ENCODE data around the gene ZSCAN5A.
"Not testable (repeated sequence)": the region's sequence is repeated elsewhere in the genome, so short reads cannot be mapped to it uniquely, and the experiment has no call there.

ZSCAN5A gene

DNA sequence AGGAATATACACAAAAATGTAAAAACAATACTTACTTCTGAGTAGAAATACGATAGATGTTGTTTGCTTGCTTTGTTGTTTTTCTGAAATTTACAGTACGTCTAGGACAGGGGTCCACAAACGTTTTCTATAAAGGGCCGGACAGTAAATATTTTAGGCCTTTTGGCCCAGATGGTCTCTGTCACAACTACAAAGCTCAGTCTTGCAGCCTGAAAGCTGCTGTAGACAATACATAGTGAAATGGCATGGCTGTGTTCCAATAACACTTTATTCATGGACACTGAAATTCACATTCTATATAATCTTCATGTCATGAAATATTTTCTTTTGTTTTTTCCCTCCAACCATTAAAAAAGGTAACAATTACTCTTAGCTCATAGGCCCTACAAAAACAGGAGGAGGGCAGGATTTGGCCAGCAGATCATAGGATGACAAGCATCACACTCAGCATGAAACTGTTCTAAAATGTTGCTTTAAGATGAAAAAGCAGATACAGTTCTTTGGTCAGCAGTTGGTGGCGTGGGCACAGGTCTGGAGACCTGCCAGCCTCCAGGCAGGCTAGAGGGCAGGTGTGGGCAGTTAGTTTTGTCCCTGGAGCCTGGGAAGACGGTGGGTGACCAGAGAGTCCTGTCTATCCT is 42.4 kb downstream of the ZSCAN5A start, which contains the start of gene EDDM13:
Gene EDDM13 (plus strand): TSS at position 588 of the 638 bp plus-strand sequence. CDS start 87 bp downstream, outside the sequence.
- 86 to 96% methylated on average over 5 of the region's 6 CpGs for WGBS, 2 experiments (ENCODE audit: insufficient coverage in 2 of 2)
- H3K27ac ChIP-seq (ENCODE audit: low read depth, low read length, severe bottlenecking): no peak within 1 kb of the TSS
- H3K4me1 ChIP-seq (ENCODE audit: control insufficient read depth, insufficient read depth, low read length, poor library complexity, severe bottlenecking): peaks cover 3% of the 10 kb centered on the region
- no peak within 1 kb of the TSS for H3K4me3 ChIP-seq (ENCODE audit: extremely low read depth, insufficient read depth, low read length, poor library complexity, severe bottlenecking)
- no peaks in the 10 kb centered on the region for H3K9me3 ChIP-seq (ENCODE audit: control insufficient read depth, low read length)
- peaks cover 13% of the 10 kb centered on the region for H3K36me3 ChIP-seq (ENCODE audit: control insufficient read depth, insufficient read depth, low read length)

DNA sequence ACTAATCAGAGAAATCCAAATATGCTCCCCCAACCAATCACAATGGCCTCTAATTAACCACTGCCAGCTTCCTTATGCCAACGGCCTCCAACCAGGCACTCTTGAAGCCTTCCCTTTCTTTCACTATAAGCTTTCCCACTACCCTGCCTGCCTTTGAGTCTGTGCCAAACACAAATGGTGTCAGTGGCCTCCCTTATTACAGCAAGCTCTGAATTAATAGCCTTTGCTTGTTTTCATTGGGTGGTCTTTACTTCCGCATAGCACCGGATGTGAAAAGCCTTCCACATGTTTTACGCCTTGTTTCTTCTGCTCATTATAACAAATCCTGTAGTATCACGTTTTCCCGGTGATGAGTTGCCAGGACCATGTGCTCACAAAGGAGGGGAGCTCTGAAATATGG is 43.5 kb downstream of the ZSCAN5A start:
- Histone ChIP-seq H3K36me3 (ENCODE audit: control insufficient read depth, insufficient read depth, low read length) (peaks cover 9% of the 10 kb centered on the region), H3K27ac (ENCODE audit: low read depth, low read length, severe bottlenecking) (no peak overlapping the region), H3K4me3 (ENCODE audit: extremely low read depth, insufficient read depth, low read length, poor library complexity, severe bottlenecking) (no peak overlapping the region), H3K4me1 (ENCODE audit: control insufficient read depth, insufficient read depth, low read length, poor library complexity, severe bottlenecking) (peaks cover 3% of the 10 kb centered on the region), H3K9me3 (ENCODE audit: control insufficient read depth, low read length) (no peaks in the 10 kb centered on the region)
- 87 to 97% methylated on average over 5 to 6 of the region's 6 CpGs for WGBS, 2 experiments (ENCODE audit: insufficient coverage in 2 of 2)

DNA sequence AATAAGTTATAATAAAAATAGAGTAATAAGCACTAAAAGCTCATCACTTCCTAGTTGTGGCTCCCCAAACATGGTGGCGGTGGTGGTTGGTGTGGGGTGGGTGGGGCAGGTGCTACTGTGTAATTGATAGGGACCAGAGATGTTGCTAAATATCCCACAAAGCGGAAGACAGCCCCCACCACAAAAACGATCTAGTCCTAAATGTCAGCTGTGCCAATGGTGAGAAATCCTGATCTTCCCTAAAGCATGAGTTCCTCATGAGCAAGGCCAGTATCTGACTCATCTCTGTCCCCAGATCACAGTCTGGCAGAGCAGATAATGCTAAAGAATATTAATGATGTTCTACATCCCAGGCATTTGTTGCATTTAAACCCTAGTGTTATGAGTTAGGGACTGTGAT is 44.0 kb downstream of the ZSCAN5A start:
- Histone ChIP-seq H3K36me3 (ENCODE audit: control insufficient read depth, insufficient read depth, low read length) (peaks cover 9% of the 10 kb centered on the region), H3K27ac (ENCODE audit: low read depth, low read length, severe bottlenecking) (no peak overlapping the region), H3K4me3 (ENCODE audit: extremely low read depth, insufficient read depth, low read length, poor library complexity, severe bottlenecking) (no peak overlapping the region), H3K4me1 (ENCODE audit: control insufficient read depth, insufficient read depth, low read length, poor library complexity, severe bottlenecking) (peaks cover 3% of the 10 kb centered on the region), H3K9me3 (ENCODE audit: control insufficient read depth, low read length) (no peaks in the 10 kb centered on the region)
- WGBS, 2 experiments (ENCODE audit: insufficient coverage in 2 of 2): 70 to 74% methylated on average over 2 of the region's 3 CpGs

DNA sequence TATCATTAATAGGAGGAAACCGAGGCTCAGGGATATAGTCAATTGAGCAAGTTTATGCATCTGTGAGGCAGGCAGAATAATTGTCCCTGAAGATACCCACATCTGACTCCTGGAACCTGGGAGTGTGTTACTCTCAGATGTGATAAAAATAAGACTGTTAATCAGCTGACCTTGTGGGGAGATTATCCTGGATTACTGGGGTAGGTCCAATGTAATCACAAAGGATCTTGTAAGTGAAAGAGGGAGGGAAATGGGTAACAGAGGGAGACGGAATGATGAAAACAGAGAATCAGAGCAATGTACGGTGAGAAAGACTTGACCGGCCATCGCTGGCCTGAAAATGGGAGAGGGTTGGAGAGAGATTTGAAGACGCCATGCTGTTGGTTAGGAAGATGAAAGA is 45.3 kb downstream of the ZSCAN5A start:
- H3K4me1 ChIP-seq (ENCODE audit: control insufficient read depth, insufficient read depth, low read length, poor library complexity, severe bottlenecking): peaks cover 3% of the 10 kb centered on the region
- no peak overlapping the region for H3K27ac ChIP-seq (ENCODE audit: low read depth, low read length, severe bottlenecking)
- no peaks in the 10 kb centered on the region for H3K9me3 ChIP-seq (ENCODE audit: control insufficient read depth, low read length)
- H3K36me3 ChIP-seq (ENCODE audit: control insufficient read depth, insufficient read depth, low read length): peaks cover 3% of the 10 kb centered on the region
- WGBS, 2 experiments (ENCODE audit: insufficient coverage in 2 of 2): 94 to 96% methylated on average over 6 of the region's 6 CpGs
- H3K4me3 ChIP-seq (ENCODE audit: extremely low read depth, insufficient read depth, low read length, poor library complexity, severe bottlenecking): no peak overlapping the region

DNA sequence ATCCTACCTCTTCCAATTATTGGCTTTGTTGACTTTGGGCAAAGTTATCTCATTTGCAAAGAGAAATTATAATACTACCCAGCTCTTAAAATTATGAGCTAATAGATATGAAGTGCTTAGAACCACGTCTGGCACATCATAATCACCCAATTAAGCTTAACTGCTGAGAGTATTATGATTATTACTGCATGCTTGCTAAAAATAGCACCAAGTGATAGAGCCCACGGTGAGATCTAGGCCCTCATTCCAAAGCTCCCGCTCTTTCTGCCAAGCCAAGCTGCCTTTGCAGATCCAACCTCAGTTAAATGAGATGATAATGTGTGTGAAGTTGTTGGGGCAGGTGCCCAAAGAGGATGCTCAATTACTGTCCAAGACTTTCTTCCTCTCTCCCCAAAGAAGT is 48.6 kb downstream of the ZSCAN5A start:
- 93% methylated on average over 2 of the region's 3 CpGs; no CpG with 5 or more reads in 1 of the 2 experiments for WGBS, 2 experiments (ENCODE audit: insufficient coverage in 2 of 2)
- Histone ChIP-seq H3K9me3 (ENCODE audit: control insufficient read depth, low read length) (no peaks in the 10 kb centered on the region), H3K4me1 (ENCODE audit: control insufficient read depth, insufficient read depth, low read length, poor library complexity, severe bottlenecking) (no peaks in the 10 kb centered on the region), H3K27ac (ENCODE audit: low read depth, low read length, severe bottlenecking) (no peak overlapping the region), H3K4me3 (ENCODE audit: extremely low read depth, insufficient read depth, low read length, poor library complexity, severe bottlenecking) (no peak overlapping the region), H3K36me3 (ENCODE audit: control insufficient read depth, insufficient read depth, low read length) (peaks cover 7% of the 10 kb centered on the region)

GRCh38 chr19:56263319-56263718 is 51.3 kb downstream of the ZSCAN5A start:
- 90 to 100% methylated on average over 1 to 2 of the region's 5 CpGs for WGBS, 2 experiments (ENCODE audit: insufficient coverage in 2 of 2)
- no peaks in the 10 kb centered on the region for H3K4me1 ChIP-seq (ENCODE audit: control insufficient read depth, insufficient read depth, low read length, poor library complexity, severe bottlenecking)
- no peak overlapping the region for H3K4me3 ChIP-seq (ENCODE audit: extremely low read depth, insufficient read depth, low read length, poor library complexity, severe bottlenecking)
- peaks cover 5% of the 10 kb centered on the region for H3K36me3 ChIP-seq (ENCODE audit: control insufficient read depth, insufficient read depth, low read length)
- no peaks in the 10 kb centered on the region for H3K9me3 ChIP-seq (ENCODE audit: control insufficient read depth, low read length)
- H3K27ac ChIP-seq (ENCODE audit: low read depth, low read length, severe bottlenecking): no peak overlapping the region

- 90% methylated on average over 5 of the region's 6 CpGs; no CpG with 5 or more reads in 1 of the 2 experiments for WGBS, 2 experiments (ENCODE audit: insufficient coverage in 2 of 2)
- not testable (repeated sequence) for H3K9me3 ChIP-seq (ENCODE audit: control insufficient read depth, low read length)
Measured at GRCh38 chr19:56261932-56262331, 52.7 kb downstream of the ZSCAN5A start.

DNA sequence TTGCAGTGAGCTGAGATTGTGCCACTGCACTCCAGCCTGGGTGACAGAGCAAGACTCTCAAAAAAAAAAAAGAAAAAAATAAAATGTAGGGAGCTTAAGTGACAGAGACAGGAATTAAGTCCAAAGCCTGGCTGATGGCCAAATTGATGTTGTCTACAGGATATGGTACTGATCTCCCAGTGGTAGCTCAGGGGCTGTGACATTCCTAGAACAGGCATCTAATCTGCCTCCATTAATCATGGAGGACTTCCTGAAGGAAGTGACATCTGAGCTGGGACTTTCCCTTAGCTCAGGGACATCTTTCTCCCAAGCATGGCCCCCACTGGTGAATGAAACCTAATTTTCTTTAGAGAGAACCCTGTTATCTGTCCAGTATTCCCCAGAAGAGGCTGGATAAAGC is 53.5 kb downstream of the ZSCAN5A start:
- Histone ChIP-seq H3K27ac (ENCODE audit: low read depth, low read length, severe bottlenecking) (no peak overlapping the region), H3K9me3 (ENCODE audit: control insufficient read depth, low read length) (no peaks in the 10 kb centered on the region), H3K4me3 (ENCODE audit: extremely low read depth, insufficient read depth, low read length, poor library complexity, severe bottlenecking) (no peak overlapping the region), H3K4me1 (ENCODE audit: control insufficient read depth, insufficient read depth, low read length, poor library complexity, severe bottlenecking) (no peaks in the 10 kb centered on the region), H3K36me3 (ENCODE audit: control insufficient read depth, insufficient read depth, low read length) (peaks cover 5% of the 10 kb centered on the region)

More at GRCh38 chr19:56261932-56262331, 52.7 kb downstream of the ZSCAN5A start:
- H3K27ac ChIP-seq (ENCODE audit: low read depth, low read length, severe bottlenecking); H3K4me3 ChIP-seq (ENCODE audit: extremely low read depth, insufficient read depth, low read length, poor library complexity, severe bottlenecking); H3K4me1 ChIP-seq (ENCODE audit: control insufficient read depth, insufficient read depth, low read length, poor library complexity, severe bottlenecking); H3K36me3 ChIP-seq (ENCODE audit: control insufficient read depth, insufficient read depth, low read length): not testable (repeated sequence)

DNA sequence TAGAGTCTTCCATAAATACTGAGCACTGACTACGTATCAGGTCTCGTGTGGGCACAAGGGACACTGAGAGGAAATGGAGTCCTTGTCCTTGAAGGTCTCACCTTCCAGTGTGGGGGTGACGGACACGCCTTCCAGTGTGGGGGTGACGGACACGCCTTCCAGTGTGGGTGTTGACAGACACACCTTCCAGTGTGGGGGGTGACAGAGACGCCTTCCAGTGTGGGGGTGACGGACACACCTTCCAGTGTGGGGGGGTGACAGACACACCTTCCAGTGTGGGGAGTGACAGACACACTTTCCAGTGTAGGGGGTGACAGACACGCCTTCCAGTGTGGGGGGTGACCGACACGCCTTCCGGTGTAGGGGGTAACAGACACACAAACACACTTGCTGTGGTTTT is 56.4 kb downstream of the ZSCAN5A start:
- 93 to 96% methylated on average over 8 of the region's 12 CpGs for WGBS, 2 experiments (ENCODE audit: insufficient coverage in 2 of 2)
- H3K36me3 ChIP-seq (ENCODE audit: control insufficient read depth, insufficient read depth, low read length): peaks cover 5% of the 10 kb centered on the region
- no peaks in the 10 kb centered on the region for H3K4me1 ChIP-seq (ENCODE audit: control insufficient read depth, insufficient read depth, low read length, poor library complexity, severe bottlenecking)
- H3K4me3 ChIP-seq (ENCODE audit: extremely low read depth, insufficient read depth, low read length, poor library complexity, severe bottlenecking): no peak overlapping the region
- H3K27ac ChIP-seq (ENCODE audit: low read depth, low read length, severe bottlenecking): no peak overlapping the region
- no peaks in the 10 kb centered on the region for H3K9me3 ChIP-seq (ENCODE audit: control insufficient read depth, low read length)

GRCh38 chr19:56253737-56254136 is 60.9 kb downstream of the ZSCAN5A start:
- Histone ChIP-seq H3K27ac (ENCODE audit: low read depth, low read length, severe bottlenecking) (no peak overlapping the region), H3K4me1 (ENCODE audit: control insufficient read depth, insufficient read depth, low read length, poor library complexity, severe bottlenecking) (no peaks in the 10 kb centered on the region), H3K4me3 (ENCODE audit: extremely low read depth, insufficient read depth, low read length, poor library complexity, severe bottlenecking) (no peak overlapping the region), H3K36me3 (ENCODE audit: control insufficient read depth, insufficient read depth, low read length) (no peaks in the 10 kb centered on the region), H3K9me3 (ENCODE audit: control insufficient read depth, low read length) (no peaks in the 10 kb centered on the region)
- 94 to 100% methylated on average over 2 to 4 of the region's 5 CpGs for WGBS, 2 experiments (ENCODE audit: insufficient coverage in 2 of 2)

DNA sequence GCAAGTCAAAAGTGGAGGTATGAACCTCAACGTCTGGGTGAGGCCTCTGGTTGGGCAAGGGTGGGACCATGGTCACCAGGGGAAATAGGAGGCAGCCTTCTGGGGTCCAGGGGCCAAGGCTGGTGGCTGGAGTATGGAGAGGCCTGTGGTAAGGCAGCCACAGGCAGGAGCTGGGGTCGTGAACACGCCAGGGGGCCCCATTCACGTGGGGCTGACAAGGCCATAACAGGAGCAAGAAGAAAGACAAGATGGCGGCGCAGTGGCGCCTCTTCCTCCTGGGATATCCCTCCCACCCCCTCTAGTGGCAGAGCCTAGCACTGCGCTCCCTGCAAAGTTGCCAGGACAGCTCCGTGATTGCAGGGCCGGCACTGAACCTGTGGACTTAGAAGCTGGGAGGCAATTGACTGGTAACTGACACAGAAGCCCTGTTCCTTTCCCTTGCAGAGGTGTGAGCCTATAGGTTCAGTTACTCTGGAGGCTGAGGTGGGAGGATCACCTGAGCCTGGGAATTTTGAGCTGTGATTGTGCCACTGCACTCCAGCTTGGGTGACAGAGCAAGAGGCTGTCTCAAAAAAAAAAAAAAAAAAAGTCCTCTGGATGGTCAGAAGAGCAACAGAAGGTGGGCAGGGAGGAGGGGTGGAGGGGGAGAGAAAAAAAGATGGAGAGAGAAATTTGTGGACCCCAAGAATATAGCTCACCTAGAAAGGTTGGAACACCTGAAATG is 61.8 kb downstream of the ZSCAN5A start:
- WGBS, 2 experiments (ENCODE audit: insufficient coverage in 2 of 2): 0 to 29% methylated on average over 3 to 10 of the region's 10 CpGs
- Histone ChIP-seq H3K9me3 (ENCODE audit: control insufficient read depth, low read length) (no peaks in the 10 kb centered on the region), H3K4me1 (ENCODE audit: control insufficient read depth, insufficient read depth, low read length, poor library complexity, severe bottlenecking) (no peaks in the 10 kb centered on the region), H3K4me3 (ENCODE audit: extremely low read depth, insufficient read depth, low read length, poor library complexity, severe bottlenecking) (no peak overlapping the region), H3K36me3 (ENCODE audit: control insufficient read depth, insufficient read depth, low read length) (no peaks in the 10 kb centered on the region), H3K27ac (ENCODE audit: low read depth, low read length, severe bottlenecking) (no peak overlapping the region)
